Stimulated activated CD4-positive, alpha-beta T cell treated with anti-CD3 and anti-CD28 coated beads, Interleukin-2, amount 100 ng/mL, for 4 hours (primary cell): Measurements from ENCODE around the gene CXCL8.
"Not testable (repeated sequence)": the region's sequence is repeated elsewhere in the genome, so short reads cannot be mapped to it uniquely, and the experiment has no call there.

Source experiments
- DNase-seq: peaks from one replicate; pipeline ENCODE4 v3.0.0-alpha.2; 2020; ENCODE audit warnings: low read depth

Gene CXCL8

DNA sequence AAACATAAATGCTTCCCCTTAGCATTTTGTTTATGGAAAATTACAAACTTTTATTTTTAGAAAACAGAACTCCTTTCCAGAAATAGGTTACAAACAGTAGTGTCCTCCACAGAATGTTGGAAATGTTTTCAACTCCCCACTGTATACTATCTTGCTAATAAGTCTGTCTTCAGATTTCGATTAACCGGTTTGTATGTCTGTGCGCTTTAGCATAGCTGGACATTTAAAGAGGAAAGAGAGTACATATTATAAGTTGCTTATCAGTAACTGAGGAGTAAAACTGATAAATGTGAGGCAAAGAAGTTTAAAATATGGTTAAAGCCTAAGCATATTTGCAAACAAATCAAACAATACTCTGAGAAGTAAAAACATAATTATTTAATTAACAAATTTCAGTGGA, 3.4 kb downstream of the CXCL8 start:
- DNase-seq: no peak

- DNase-seq: no peak
Measured at GRCh38 chr4:73744203-73744602, 3.8 kb downstream of the CXCL8 start.

- no peak for DNase-seq
Measured at GRCh38 chr4:73750730-73751129, 10.4 kb downstream of the CXCL8 start.

- no peak for DNase-seq
Measured at GRCh38 chr4:73751166-73751565, 10.8 kb downstream of the CXCL8 start.

- no peak for DNase-seq
Measured at GRCh38 chr4:73751830-73752229, 11.5 kb downstream of the CXCL8 start.

GRCh38 chr4:73752424-73752823, 12.1 kb downstream of the CXCL8 start:
- no peak for DNase-seq

DNA sequence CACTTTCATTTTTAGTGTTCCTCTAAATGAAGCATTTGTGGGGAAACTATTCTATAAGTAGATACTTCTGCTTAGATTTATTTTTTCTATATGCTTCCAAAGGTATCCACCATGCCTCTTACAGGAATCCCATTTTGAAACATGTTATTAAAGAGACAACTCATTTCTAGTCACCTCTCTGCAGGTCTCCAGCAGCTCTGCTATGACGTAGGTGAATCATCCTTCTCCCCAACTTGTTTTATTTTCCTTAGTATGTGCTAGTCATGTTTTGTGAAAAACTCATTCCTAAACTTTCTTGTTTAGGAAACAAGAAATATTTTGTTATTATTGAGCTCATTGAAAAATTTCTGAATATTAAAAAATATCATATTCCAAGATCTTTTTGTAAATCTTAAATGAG, 12.8 kb downstream of the CXCL8 start:
- no peak for DNase-seq

DNA sequence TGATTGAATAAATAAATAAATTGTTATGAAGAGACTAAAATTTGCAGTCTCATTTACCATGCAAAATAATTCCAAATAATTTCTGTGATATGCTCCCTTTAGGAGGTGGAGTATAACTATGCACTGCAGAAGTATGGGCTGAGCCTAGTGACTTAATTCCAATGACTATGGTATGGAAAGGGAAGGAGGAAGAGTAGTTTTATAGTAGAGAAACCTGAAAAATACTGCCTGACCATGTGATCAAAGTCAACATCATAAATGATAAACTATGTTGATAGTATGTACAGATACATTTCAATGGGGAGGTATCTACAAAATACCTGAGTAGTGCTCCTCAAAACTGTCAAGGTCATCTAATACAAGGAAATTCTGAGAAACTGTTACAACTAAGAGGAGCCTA, 14.6 kb downstream of the CXCL8 start:
- DNase-seq: no peak

DNA sequence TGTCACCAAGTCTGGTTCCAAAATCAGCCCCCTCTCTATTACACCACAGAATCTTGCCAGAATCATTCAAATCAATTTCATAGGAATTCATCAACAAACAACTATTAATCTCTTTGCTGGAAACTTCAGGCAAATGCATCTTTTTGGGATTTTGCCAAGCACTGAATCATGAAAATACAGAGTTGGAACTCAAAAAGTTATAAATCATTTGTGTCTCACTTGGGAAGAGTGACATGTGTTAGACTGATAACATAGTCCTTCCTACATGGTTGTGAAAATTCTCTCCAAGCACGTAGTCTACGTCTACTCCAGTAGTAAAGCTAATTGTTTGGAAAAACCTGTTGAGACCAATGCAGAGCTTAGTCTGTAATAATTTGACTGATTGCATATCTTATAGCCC, 19.0 kb downstream of the CXCL8 start:
- no peak for DNase-seq

DNA sequence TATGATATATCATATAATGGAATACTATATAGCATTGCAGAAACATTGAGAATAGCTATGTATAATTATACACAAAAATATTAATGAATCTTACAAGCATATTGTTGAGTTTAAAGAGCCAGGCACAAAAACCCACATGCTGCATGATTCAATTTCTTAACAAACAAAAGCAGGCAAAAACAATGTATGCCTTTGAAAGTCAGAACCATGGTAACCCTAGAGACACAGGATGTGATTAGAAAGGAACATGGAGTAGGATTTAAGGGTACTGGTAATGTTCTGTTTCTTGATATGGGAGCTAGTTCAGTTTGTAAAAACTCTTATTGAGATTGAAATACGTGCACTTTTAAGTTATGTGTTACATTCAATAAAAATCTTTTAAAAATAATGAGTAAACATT, 21.5 kb downstream of the CXCL8 start:
- no peak for DNase-seq

DNA sequence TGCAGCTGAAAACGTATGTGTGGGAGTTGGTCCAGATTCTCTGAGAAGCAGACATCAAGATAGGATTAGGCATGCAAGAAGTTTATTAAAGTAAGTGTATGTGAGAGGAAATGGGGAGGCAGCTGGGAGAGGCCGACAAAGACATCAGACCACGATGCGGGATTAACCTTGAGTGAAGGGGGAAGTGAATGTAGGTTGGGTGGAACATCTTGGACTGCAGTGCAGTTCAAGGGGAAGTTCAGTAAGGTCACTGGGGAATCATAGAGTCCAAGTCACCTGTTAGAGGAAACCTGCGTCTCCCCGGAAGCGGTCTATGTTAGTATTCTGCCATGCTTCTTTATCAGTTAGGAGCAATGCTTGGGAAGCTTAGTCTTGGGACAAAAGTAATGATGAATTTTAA, 22.0 kb downstream of the CXCL8 start:
- no peak for DNase-seq

- DNase-seq: no peak
Measured at GRCh38 chr4:73763877-73764276, 23.5 kb downstream of the CXCL8 start.

- DNase-seq: no peak
Measured at GRCh38 chr4:73764513-73764912, 24.1 kb downstream of the CXCL8 start.

DNA sequence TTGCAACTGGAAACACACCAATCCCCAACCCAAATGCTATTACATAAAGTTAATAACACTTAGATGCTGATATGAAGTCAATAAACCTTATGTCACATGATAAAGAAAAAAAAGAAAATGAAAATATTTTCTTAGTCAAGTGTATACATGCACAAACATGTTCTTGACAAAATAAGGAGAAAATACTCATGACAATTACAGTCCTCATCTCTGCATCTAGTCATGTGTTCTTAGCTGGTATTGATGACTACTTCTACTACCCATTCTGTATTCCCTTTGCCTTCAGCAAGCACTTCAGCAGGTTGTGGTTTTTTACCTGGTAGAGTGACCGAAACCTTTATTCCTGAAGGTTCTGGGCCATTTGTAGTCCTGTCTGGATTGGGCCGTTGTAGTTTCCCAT, 24.9 kb downstream of the CXCL8 start:
- no peak for DNase-seq

GRCh38 chr4:73770917-73771316, 30.5 kb downstream of the CXCL8 start:
- no peak for DNase-seq

DNA sequence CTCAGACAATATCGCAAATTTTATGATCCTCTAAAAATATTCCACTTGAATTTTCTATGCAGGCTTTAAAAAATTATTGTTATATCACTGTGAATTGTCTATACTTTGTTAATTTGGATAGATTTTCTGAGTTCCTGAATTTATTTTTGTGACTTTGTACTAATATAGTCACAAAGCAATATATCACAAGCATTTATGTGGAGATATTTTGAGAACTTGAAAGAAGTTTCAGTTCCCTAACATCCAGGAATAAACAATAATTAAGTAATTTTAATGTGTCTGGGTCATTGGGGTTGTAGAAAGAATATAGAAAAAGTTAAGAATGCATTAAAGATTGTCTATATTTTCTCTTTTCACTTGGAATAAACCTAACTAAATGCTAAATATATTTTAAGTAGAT, 32.0 kb downstream of the CXCL8 start:
- DNase-seq: no peak

DNA sequence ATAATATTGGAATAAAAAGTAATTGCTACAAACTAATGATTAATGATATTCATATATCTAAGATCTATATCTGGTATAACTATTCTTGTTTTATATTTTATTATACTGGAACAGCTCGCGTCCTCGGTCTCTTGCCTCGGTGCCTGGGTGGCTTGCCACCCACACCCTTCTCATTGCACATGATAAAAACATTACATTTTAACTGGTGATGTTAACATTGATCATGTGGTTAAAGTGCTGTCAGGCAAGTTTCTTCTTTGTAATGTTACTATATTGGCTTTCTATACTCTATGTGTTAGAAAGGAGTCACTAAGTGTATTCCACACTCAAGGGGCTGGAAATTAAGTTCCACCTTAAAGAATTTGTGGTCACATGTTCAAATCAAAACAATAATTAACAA, 34.0 kb downstream of the CXCL8 start:
- DNase-seq: not testable (repeated sequence)

DNA sequence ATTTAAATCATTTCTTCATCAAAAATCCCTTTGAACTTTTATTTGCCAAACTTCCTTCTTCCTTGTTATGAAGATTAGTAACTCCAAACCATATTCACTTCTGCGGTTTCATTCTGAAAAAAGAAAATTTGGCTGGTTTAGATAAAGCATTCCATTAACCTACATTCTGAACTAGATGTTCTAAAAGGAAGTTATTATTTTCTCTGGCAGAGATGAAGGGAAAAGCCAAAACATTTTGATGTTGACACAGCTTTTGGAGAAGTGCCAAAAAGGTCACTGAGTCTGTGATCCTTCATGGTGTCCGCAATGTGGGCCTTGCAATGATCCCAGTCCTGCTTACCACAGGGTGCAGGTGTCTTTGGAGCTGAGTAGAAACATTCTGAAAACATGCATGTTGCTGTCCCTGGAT, 36.0 kb downstream of the CXCL8 start:
- DNase-seq: no peak

DNA sequence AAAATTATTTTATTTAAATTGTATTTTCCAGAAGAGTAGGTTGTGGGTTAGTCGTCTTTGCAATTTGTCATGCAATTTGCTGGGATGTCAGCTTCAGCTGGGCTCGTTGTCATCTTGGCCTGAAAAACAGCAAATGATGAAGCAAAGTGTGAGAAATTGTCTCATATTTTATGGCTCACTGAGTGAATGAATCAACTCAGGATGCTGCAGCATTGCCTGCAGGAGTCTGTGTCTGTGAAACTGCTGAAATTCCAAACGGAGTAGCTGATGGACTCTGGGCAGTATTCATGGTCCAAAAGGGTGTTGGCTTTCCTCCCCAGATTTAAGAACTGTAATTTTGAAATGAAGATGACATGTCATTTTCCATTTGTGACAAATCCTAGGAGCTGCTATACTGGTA, 37.2 kb downstream of the CXCL8 start:
- DNase-seq: no peak

DNA sequence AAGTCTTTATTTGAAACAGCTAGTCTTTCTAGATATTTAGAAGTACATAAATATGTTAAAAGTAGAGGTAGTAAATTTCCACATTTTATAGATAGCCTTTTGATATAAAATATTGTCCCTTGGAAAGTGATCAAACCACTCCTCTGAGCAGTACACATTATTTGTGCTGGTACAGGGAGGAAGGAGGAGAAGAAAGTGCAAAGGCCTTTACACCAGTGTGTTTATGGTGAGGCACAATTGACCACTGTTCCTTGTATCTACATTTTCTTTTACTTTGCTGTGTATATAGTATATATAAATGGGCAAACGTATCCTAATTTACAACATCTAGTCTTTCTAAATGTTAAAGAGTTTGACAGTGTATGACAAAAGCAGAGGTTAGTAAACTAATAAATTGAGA, 39.9 kb downstream of the CXCL8 start:
- no peak for DNase-seq

DNA sequence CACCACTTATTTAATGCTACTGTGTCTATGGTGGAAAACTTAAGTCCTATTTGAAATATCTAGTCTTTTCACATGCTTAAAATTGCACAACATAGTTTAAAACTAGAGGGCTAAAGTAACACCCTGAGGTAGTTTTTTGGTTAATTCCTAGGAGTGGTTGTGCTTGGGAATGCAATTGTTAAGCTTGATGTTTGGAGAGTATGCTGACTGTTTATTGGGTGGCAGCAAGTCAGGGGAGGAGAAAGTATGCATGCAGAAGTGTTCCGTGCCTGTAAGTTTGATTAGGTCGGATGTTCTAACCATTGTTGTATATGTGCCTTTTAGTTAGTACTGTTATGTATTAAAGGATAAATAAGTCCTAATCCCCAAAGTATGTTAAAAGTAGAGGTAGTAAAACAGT, 40.5 kb downstream of the CXCL8 start:
- no peak for DNase-seq

DNA sequence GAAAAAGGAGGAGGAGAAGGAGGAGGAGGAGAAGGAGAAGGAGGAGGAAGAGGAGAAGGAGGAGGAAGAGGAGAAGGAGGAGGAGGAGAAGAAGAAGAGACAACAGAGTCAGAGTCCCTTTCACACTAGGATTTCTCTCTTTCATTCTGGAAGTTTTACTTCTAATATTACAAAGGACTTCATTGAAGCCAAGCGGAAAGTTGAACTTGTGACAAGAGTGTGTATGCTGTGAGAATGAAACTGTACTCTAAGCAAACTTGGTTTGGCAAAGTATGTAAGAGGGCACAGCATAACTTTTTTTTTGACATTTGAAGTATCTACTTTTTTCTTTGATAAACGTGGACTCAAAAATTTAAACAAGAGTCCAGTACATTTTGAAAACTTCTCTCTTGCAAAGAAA, 48.0 kb downstream of the CXCL8 start:
- DNase-seq: no peak
